SKM-1 (cell line): ENCODE measurements around the gene ABHD10.
"Not testable (repeated sequence)": the region's sequence is repeated elsewhere in the genome, so short reads cannot be mapped to it uniquely, and the experiment has no call there.

Source experiments
- DNase-seq: peaks from one replicate; lab custom pipeline; 2025; ENCODE audit not compliant: unreplicated experiment; lab: John Stamatoyannopoulos, UW

Gene ABHD10

DNA sequence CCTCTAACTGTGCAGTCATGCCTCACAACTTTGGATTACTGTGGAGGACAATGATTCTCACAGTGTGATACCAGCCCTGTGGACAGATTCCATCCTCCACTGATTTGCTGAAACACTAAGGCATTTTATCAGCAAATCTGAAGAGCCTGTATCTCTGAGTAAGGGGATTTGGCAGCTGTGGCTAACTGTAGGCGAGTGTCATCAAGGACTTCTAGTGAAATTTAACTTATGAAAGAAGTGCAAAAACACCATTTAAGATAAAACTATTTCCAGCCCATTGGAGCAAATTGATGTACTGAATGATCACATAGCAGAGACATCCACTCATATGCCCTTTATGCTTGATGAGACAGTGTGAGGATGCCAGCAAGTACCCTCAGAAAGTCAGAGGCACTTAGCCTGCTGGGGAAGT, 41.9 kb downstream of the ABHD10 start:
- no peak for DNase-seq

GRCh38 chr3:112027142-112027541, 48.3 kb downstream of the ABHD10 start:
- no peak for DNase-seq

DNA sequence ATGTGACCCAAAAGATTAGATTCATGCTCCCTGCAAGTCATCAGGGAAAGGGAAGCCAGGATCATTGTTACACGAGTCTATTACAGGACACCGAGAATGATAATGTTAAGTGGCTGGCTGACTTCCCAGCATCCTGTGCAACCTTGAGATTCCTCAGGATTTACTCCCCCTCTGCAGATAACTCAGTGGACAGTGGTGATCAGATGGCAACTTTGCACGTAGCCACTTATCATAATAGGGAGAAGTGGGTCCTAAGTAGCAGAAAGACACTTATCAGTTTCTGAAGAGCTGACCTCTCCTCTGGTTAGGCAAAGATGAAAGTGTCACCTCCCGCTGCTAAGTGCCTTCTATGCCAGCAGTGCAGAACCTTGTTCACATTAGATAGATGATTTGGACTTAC, 49.0 kb downstream of the ABHD10 start:
- no peak for DNase-seq

- no peak for DNase-seq
Observed at GRCh38 chr3:112030901-112031300, 52.1 kb downstream of the ABHD10 start.

DNA sequence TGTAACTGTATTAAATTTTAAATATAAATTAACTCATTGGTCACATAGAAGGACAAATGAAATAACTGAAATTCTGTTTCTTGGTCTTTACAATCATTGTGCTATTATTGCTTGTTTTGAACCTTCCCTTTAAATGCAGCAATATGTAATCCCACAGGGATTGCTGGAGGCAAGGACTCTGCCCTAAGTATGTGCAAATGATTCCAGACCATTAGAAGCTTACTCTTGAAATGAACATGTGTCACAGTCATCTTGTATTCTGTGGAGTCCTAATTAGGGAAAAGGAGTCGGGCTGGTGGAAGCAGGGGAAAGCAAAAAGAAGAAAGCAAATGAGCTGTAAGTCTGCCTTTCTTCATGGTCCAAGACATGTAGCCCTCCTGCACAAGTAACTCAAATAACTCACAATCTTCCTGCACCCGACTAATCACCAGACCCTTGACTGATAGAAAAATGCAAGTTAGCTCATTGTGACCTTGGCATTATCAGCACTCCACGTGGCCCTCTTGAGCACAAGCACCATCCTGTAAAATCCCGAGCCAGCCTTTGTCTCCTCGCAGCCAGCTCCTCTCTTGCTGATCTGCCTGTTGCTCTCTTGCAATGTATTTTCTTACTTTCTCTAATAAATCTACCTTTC, 53.4 kb downstream of the ABHD10 start:
- no peak for DNase-seq

DNA sequence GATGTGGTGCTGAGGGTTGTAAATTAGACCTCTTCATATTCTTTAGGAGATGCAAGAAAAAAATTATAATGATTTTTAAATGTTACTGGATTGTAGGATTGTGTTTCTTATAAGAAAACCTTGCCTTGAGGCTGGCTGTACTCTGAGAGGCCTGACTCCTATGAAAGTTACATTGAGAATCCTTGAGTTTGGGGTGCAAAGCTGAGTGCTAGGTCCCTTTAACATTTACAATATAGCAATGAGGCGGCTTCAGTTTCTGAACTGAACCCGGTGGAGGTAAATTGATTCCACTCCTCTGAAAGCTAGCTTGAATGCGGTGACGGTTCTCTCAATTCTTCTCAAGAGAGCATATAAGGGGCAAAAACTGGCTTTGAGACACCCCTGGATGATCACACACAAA, 55.6 kb downstream of the ABHD10 start, which contains the start of gene TMPRSS7:
Gene TMPRSS7 (plus strand): TSS at position 301 of the 400 bp plus-strand sequence. CDS start 110 bp downstream, outside the sequence.
- no peak for DNase-seq

DNA sequence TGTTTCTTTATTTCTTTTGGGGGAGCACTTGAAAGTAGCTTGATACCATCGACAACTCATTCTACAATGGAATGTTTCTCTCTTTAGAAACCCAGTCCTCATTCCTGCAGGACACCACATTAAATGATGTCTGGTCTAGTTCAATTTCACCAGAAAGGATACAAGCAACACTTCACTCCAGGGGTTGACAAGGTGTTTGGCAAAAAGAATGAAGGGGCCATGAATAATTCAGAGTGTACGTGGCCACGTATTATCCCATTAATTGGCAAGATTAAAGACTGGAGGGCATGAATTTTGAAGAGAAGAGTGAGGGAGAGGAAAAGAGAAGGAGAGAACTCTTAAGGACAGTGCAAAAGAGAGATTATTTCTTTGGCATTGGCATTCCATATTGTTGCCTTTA, 56.4 kb downstream of the ABHD10 start:
- no peak for DNase-seq

GRCh38 chr3:112037194-112037593, 58.4 kb downstream of the ABHD10 start:
- not testable (repeated sequence) for DNase-seq

- no peak for DNase-seq
Observed at GRCh38 chr3:112038863-112039262, 60.0 kb downstream of the ABHD10 start.

DNA sequence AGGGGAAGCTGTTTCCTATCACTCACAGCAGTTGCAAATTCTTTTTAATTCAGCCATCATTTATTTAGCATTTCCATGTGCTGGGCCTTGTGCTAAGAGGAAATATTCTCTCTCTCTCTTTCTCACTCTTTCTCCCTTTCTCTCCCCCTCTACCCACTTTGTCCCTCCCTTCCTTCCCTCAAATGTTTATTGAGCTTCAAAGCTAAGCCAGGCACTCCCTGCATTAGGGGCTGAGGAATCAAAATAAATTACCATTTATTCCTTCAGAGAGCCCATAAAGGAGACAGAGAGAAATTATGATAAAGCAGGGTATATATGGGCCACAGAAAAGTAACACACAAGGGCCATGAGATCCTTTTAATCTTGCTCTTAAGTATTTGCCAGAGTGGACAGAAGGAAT, 62.5 kb downstream of the ABHD10 start:
- no peak for DNase-seq

- DNase-seq = no peak
Observed at GRCh38 chr3:112042842-112043280, 64.0 kb downstream of the ABHD10 start.
